ENCODE data around the gene SARDH.

DNA sequence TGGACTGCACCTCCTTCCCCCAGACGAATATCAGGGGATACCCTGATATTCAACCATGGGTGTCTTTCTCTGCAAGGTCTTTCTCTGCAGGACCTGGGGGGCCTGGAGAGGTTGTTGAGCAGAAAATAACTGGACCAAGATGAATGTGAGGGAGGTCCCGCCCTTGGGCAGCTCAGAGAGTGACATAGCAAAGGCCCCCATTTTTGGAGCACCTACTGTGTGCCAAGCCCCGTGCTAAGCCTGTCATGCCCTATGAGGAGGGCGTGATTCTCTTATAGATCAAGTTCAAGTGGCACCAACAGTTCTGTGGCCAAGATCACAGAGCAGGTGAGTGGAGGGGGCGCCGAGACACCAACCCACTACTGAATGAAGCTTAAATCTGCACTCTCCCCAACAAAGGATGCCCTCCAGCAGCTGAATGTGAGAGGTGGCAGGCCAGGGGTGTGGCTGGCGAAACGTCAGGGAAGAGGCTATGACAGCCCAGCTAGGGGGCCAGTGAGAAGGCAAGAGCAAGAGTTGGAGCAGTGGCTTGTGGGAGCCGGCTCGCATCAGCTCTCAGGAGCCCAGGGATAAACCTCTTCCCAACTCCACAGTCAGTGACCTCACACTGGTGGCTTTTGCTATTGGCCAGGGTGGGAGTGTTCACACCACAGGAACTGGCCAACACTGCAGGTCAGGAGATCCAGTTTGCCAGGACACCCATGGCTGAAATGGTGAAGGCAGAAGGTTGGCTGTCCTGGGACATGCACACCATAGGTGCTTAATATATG, 5.3 kb downstream of the SARDH start:
- TF ChIP-seq POLR2AphosphoS5 (IDR thresholded peaks at IDR 0.05) (no peak), POLR2A (IDR thresholded peaks at IDR 0.05) (no peak)
- TF ChIP-seq, protein P1, sequence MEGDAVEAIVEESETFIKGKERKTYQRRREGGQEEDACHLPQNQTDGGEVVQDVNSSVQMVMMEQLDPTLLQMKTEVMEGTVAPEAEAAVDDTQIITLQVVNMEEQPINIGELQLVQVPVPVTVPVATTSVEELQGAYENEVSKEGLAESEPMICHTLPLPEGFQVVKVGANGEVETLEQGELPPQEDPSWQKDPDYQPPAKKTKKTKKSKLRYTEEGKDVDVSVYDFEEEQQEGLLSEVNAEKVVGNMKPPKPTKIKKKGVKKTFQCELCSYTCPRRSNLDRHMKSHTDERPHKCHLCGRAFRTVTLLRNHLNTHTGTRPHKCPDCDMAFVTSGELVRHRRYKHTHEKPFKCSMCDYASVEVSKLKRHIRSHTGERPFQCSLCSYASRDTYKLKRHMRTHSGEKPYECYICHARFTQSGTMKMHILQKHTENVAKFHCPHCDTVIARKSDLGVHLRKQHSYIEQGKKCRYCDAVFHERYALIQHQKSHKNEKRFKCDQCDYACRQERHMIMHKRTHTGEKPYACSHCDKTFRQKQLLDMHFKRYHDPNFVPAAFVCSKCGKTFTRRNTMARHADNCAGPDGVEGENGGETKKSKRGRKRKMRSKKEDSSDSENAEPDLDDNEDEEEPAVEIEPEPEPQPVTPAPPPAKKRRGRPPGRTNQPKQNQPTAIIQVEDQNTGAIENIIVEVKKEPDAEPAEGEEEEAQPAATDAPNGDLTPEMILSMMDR (IDR thresholded peaks at IDR 0.05), result no peak

All from breast epithelium (tissue), 3 donors.